Measurements from ENCODE around the gene KCNQ1. TPM values are rescaled to one million over a fixed set of nuclear protein-coding genes. Genes with fewer than 3 reads are reported as not detected.

The KCNQ1 gene
- total and polyA plus RNA-seq, 7 donors, result 1.1 to 25.2 (median 3.8) TPM

- Histone ChIP-seq H3K4me1 (no peaks in the 10 kb centered on the region), H3K27me3 (peaks cover 0 to 6% (median 0%) of the 10 kb centered on the region in 3 donors), H3K36me3 (no peaks in the 10 kb centered on the region), H3K9me3 (no peaks in the 10 kb centered on the region), H3K27ac (no peak overlapping the region), H3K4me3 (no peak overlapping the region)
- WGBS, 2 donors, result 93% methylated on average over 1 of the region's 1 CpG
- intact Hi-C loops (cut with DNase I), result no loop called here
- TF ChIP-seq POLR2AphosphoS5 (IDR thresholded peaks at IDR 0.05) (no peak), POLR2A (IDR thresholded peaks at IDR 0.05) (no peak), EP300 (IDR thresholded peaks at IDR 0.05) (no peak), CTCF (IDR thresholded peaks at IDR 0.05) (no peak)
- DNase-seq, result no peak
Observed at GRCh38 chr11:2431395-2431794, 13.4 kb upstream of the KCNQ1 start.

GRCh38 chr11:2432171-2432621, 12.6 kb upstream of the KCNQ1 start:
- no peak for DNase-seq
- TF ChIP-seq POLR2AphosphoS5 (IDR thresholded peaks at IDR 0.05) (no peak), POLR2A (IDR thresholded peaks at IDR 0.05) (no peak), EP300 (IDR thresholded peaks at IDR 0.05) (no peak), CTCF (IDR thresholded peaks at IDR 0.05) (no peak)
- H3K27ac ChIP-seq, result no peak overlapping the region
- intact Hi-C loops (cut with DNase I), result no loop called here
- H3K27me3 ChIP-seq, result peaks cover 0 to 13% (median 0%) of the 10 kb centered on the region in 3 donors
- no peaks in the 10 kb centered on the region for H3K36me3 ChIP-seq
- H3K9me3 ChIP-seq, result no peaks in the 10 kb centered on the region
- H3K4me1 ChIP-seq, result no peaks in the 10 kb centered on the region
- WGBS, 2 donors, result 80 to 84% methylated on average over 15 of the region's 15 CpGs
- no peak overlapping the region for H3K4me3 ChIP-seq

GRCh38 chr11:2432628-2433071, 12.2 kb upstream of the KCNQ1 start:
- WGBS, 2 donors, result 87 to 95% methylated on average over 13 of the region's 13 CpGs
- Histone ChIP-seq H3K4me3 (no peak overlapping the region), H3K27me3 (peaks cover 0 to 17% (median 0%) of the 10 kb centered on the region in 3 donors), H3K27ac (no peak overlapping the region), H3K36me3 (no peaks in the 10 kb centered on the region), H3K4me1 (no peaks in the 10 kb centered on the region), H3K9me3 (no peaks in the 10 kb centered on the region)
- no peak for DNase-seq
- intact Hi-C loops (cut with DNase I), result no loop called here
- TF ChIP-seq POLR2A (IDR thresholded peaks at IDR 0.05) (no peak), POLR2AphosphoS5 (IDR thresholded peaks at IDR 0.05) (no peak), EP300 (IDR thresholded peaks at IDR 0.05) (no peak), CTCF (IDR thresholded peaks at IDR 0.05) (no peak)

- Histone ChIP-seq H3K9me3 (no peaks in the 10 kb centered on the region), H3K27me3 (peaks cover 0 to 17% (median 0%) of the 10 kb centered on the region in 3 donors), H3K4me1 (no peaks in the 10 kb centered on the region), H3K36me3 (no peaks in the 10 kb centered on the region), H3K4me3 (no peak overlapping the region), H3K27ac (no peak overlapping the region)
- WGBS, 2 donors, result 92 to 94% methylated on average over 22 of the region's 22 CpGs
- intact Hi-C loops (cut with DNase I), result no loop called here
- no peak for DNase-seq
- TF ChIP-seq POLR2A (IDR thresholded peaks at IDR 0.05) (no peak), CTCF (IDR thresholded peaks at IDR 0.05) (no peak), EP300 (IDR thresholded peaks at IDR 0.05) (no peak), POLR2AphosphoS5 (IDR thresholded peaks at IDR 0.05) (no peak)
Observed at GRCh38 chr11:2433106-2433925, 11.5 kb upstream of the KCNQ1 start.

All from sigmoid colon (tissue), 7 donors.